Testis (tissue), 2 donors: ENCODE results near the gene HPSE2.

Experiments
- CTCF ChIP-seq, 3 experiments: fragments of 450-650 bp in 2 of 3; fragments of 200-600 bp in 1 of 3; sonication (generic) in 1 of 3; IDR thresholded peaks; one replicate each; pipeline ENCODE4 v1.5.1; 2016 to 2019; ENCODE audit warnings: antibody characterized with exemption in 3 of 3, mild to moderate bottlenecking in 2 of 3, moderate library complexity in 1 of 3
- POLR2A ChIP-seq: fragments of 450-650 bp; IDR thresholded peaks from one replicate; pipeline ENCODE4 v1.6.1; 2017; ENCODE audit warnings: antibody characterized with exemption, mild to moderate bottlenecking, moderate library complexity

- TF ChIP-seq CTCF (IDR thresholded peaks at IDR 0.05) (no peak), POLR2A (no peak)
Observed at GRCh38 chr10:98424295-98425254, 811.1 kb downstream of the HPSE2 start.
